GM23338 (cell line): ENCODE data around the gene CCDC30.

Experiments
- CTCF ChIP-seq, 2 experiments: fragments of 200-600 bp in 1 of 2; sonication (generic) in 1 of 2; conservative IDR thresholded peaks; 2 replicates each; pipeline versions ENCODE4 v1.5.1 to v1.6.1; 2016 to 2017; ENCODE audit warnings: antibody characterized with exemption in 2 of 2, low read depth in 2 of 2, mild to moderate bottlenecking in 2 of 2, moderate library complexity in 1 of 2
- EZH2 ChIP-seq: fragments of 200-600 bp; sonication (generic); IDR thresholded peaks from one replicate; pipeline ENCODE4 v1.8.0; 2017; ENCODE audit warnings: antibody characterized with exemption, mild to moderate bottlenecking, low read depth; ENCODE audit not compliant: unreplicated experiment
- JUNB ChIP-seq: IDR thresholded peaks from one replicate; pipeline ENCODE4 v1.6.1; 2016; ENCODE audit warnings: antibody characterized with exemption; ENCODE audit not compliant: unreplicated experiment
- NANOG ChIP-seq: IDR thresholded peaks from 2 replicates; pipeline ENCODE4 v1.6.1; 2016; ENCODE audit warnings: antibody characterized with exemption, borderline replicate concordance
- POLR2AphosphoS5 ChIP-seq: IDR thresholded peaks from 2 replicates; pipeline ENCODE4 v1.6.1; 2016; ENCODE audit warnings: antibody characterized with exemption, low read depth
- REST ChIP-seq: IDR thresholded peaks from one replicate; pipeline ENCODE4 v1.6.1; 2018; ENCODE audit warnings: antibody characterized with exemption; ENCODE audit not compliant: unreplicated experiment

- no peak for TF ChIP-seq CTCF (conservative IDR thresholded peaks at IDR 0.05; ENCODE audit: low read depth in 2 of 2)
- no peak for TF ChIP-seq POLR2AphosphoS5
- TF ChIP-seq REST = no peak
- no peak for TF ChIP-seq NANOG
- no peak for TF ChIP-seq EZH2
- no peak for TF ChIP-seq JUNB
These were observed 122.9 kb downstream of the CCDC30 start for GRCh38 chr1:42586016-42586415.
